Lower leg skin (tissue), 4 donors: ENCODE data around the gene IRAK3. TPM values are rescaled to one million over a fixed set of nuclear protein-coding genes. Genes with fewer than 3 reads are reported as not detected.

Experiments used
- DNase-seq, 2 donors: peaks; one replicate each; pipeline ENCODE4 v3.0.0-alpha.2; 2019; ENCODE audit warnings: low spot score in 2 of 2
- H3K4me3 ChIP-seq: fragments of 200-600 bp; sonication (generic); 2 replicates; pipeline ENCODE4 v1.5.1; 2017; ENCODE audit warnings: mild to moderate bottlenecking, low read depth; ENCODE audit not compliant: poor library complexity, severe bottlenecking
- POLR2A ChIP-seq, 2 donors: fragments of 450-650 bp; IDR thresholded peaks; one replicate each; pipeline ENCODE4 v1.6.1; 2016 to 2017; ENCODE audit warnings: antibody characterized with exemption in 2 of 2, mild to moderate bottlenecking in 1 of 2, moderate library complexity in 1 of 2
- WGBS, 2 donors: methylation state at CpG; one replicate each; pipeline ENCODE4 v1.1.5; 2018; 5-methylcytosine and 5-hydroxymethylcytosine counted together
- intact Hi-C: fragments of 100-400 bp; cut with DNase I; formaldehyde crosslinking; loops from one replicate; pipeline ENCODE4 v1.15.0; 2023; ENCODE audit warnings: low total_unique reads
- total RNA-seq, 4 donors: library from RNA; depleted of rRNA; stranded (reverse); fragments of >200 nt; gene quantifications; one replicate each; pipeline ENCODE4 v1.1.0, GENCODE V29; 2016
- TF ChIP-seq, protein P1 (sequence below), 3 donors: fragments of 450-650 bp; IDR thresholded peaks; one replicate each; pipeline ENCODE4 v1.5.1; 2016; ENCODE audit warnings: antibody characterized with exemption in 3 of 3, mild to moderate bottlenecking in 3 of 3, moderate library complexity in 2 of 3

IRAK3 gene
- total RNA-seq, 4 donors from 2014 or later = 2.3 to 9.4 (median 5.5) TPM

GRCh38 chr12:66290716-66291200 lies 101.7 kb downstream of the IRAK3 start:
- TF ChIP-seq POLR2A (IDR thresholded peaks at IDR 0.05) = no peak
- TF ChIP-seq, protein P1, sequence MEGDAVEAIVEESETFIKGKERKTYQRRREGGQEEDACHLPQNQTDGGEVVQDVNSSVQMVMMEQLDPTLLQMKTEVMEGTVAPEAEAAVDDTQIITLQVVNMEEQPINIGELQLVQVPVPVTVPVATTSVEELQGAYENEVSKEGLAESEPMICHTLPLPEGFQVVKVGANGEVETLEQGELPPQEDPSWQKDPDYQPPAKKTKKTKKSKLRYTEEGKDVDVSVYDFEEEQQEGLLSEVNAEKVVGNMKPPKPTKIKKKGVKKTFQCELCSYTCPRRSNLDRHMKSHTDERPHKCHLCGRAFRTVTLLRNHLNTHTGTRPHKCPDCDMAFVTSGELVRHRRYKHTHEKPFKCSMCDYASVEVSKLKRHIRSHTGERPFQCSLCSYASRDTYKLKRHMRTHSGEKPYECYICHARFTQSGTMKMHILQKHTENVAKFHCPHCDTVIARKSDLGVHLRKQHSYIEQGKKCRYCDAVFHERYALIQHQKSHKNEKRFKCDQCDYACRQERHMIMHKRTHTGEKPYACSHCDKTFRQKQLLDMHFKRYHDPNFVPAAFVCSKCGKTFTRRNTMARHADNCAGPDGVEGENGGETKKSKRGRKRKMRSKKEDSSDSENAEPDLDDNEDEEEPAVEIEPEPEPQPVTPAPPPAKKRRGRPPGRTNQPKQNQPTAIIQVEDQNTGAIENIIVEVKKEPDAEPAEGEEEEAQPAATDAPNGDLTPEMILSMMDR (IDR thresholded peaks at IDR 0.05) = no peak
- intact Hi-C loops = no loop called here

DNA sequence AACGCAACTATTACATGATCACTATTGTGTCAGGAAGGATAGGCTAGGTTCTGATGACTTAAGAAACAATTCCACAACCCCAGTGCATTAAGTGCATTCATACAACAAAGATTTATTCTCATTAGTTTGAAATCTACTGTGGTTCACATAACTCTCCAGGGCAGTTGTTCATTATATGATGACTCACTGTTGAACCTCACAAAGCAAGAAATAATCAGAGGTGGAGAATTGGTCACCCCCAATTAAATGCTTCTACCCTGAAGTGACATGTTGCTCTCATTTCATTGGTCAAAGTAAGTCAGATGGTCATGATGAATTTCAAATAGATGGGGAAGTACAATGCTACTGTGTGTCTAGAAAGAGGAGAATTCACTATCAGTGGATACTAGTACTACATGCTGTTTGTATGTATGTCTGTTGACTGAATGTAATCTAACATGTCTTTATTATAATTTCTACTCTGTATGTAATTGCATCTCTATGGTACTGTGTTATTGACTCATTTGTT lies 107.2 kb downstream of the IRAK3 start:
- TF ChIP-seq, protein P1 (IDR thresholded peaks at IDR 0.05) = no peak
- no peak for TF ChIP-seq POLR2A (IDR thresholded peaks at IDR 0.05)
- 72 to 76% methylated on average over 1 of the region's 1 CpG for WGBS, 2 donors
- DNase-seq = no peak
- intact Hi-C loops = no loop called here
- H3K4me3 ChIP-seq = no peak overlapping the region

More at GRCh38 chr12:66290716-66291200, 101.7 kb downstream of the IRAK3 start:
- WGBS, 2 donors = 64 to 70% methylated on average over 2 of the region's 2 CpGs
- no peak for DNase-seq
- H3K4me3 ChIP-seq = no peak overlapping the region

- TF ChIP-seq, protein P1 (IDR thresholded peaks at IDR 0.05) = no peak
- no peak for TF ChIP-seq POLR2A (IDR thresholded peaks at IDR 0.05)
- 64 to 73% methylated on average over 4 of the region's 4 CpGs for WGBS, 2 donors
- DNase-seq = no peak
- intact Hi-C loops = no loop called here
- no peak overlapping the region for H3K4me3 ChIP-seq
These were observed 108.1 kb downstream of the IRAK3 start for GRCh38 chr12:66297080-66297479.

- 85 to 87% methylated on average over 3 of the region's 3 CpGs for WGBS, 2 donors
These were observed 108.9 kb downstream of the IRAK3 start for GRCh38 chr12:66297923-66298322.

GRCh38 chr12:66301944-66302826 lies 113.2 kb downstream of the IRAK3 start, which contains the start of gene HELB:
TSS of gene HELB (plus strand) at chr12:66302493. CDS start at chr12:66302604, 111 bp downstream.
- no peak for TF ChIP-seq POLR2A (IDR thresholded peaks at IDR 0.05)
- TF ChIP-seq, protein P1 (IDR thresholded peaks at IDR 0.05) = no peak
- peak; percentile 97 to 99 for DNase-seq
- peak within 1 kb of the TSS; percentile 67 for H3K4me3 ChIP-seq
- intact Hi-C loops = no loop called here
- WGBS, 2 donors = 0 to 1% methylated on average over 31 to 45 of the region's 45 CpGs

More at GRCh38 chr12:66297923-66298322, 108.9 kb downstream of the IRAK3 start:
- no peak overlapping the region for H3K4me3 ChIP-seq
- intact Hi-C loops = no loop called here
- no peak for DNase-seq
- TF ChIP-seq, protein P1 (IDR thresholded peaks at IDR 0.05) = no peak
- TF ChIP-seq POLR2A (IDR thresholded peaks at IDR 0.05) = no peak
